Measurements from ENCODE around the gene RBM12.

The RBM12 gene

DNA sequence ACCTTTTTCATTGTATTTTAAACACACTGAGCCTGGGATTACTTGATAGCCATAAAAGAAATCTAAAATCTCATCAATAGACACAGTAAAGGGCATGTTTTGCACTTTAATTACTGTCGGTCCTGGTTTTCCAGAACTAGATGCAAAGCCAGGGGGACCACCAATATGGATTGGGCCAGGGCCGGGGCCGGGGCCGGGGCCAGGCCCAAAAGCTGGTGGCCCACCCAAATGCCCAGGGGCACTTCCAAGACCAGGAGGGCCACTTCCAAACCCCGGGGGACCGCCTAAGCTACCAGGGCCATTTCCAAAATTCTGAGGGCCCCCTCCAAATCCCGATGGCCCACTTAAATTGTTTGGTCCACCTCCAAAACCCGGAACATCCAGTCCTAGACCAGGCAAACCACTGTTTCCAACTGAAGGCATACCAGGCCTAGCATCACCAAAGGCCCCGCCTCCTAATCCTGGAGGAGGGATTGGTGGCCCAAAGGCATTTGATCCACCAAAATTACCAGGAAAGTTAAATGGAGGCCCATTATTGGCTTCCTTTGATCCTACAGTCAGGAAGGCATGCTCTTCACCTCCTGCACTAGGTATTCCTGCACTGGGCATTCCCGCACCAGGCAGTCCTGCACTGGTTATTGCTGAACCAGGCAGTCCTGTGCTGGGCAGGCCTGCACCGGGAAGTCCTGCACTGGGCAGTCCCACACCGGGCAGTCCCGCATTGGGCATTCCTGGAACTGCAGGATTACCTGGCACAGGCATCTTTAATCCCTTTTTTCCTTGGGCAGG is 11.9 kb downstream of the RBM12 start:
- DNase-seq: no peak

DNA sequence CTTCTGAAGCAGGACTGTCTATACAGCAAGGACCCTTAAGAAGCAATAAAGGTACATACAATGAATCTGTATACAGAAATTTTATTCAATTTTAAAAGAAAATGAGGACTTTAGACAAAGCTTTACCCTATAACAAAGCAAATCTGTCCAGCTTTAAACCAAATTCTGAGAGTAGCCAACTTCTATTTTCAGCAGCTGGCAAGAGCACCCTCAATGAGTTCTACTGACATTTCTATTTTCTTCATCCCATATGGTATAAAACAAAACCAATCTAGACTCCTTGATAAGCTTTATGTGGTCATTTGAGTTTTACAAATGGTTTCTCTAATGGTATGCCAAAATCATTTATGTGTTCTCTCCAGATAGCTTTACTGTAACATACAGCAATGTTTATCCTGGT is 12.7 kb downstream of the RBM12 start:
- DNase-seq: no peak

DNA sequence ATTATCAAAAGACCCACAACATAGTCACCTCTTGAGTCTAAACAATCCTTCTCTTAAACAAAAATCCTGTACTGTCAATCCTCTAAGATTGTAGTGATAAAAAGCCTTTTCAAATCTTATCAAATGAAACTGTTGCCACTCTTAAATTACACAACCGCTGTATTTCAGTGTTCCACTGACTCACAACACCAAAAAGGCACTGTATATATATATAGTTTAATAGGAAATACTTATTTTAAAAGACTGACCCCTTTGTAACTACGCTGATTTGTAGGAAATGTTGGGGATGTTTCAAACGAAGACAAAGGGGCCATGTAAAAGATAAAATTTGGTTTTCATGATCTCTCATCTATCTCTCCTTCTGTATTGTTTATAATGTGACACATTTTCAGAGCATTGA is 14.1 kb downstream of the RBM12 start:
- no peak for DNase-seq

DNA sequence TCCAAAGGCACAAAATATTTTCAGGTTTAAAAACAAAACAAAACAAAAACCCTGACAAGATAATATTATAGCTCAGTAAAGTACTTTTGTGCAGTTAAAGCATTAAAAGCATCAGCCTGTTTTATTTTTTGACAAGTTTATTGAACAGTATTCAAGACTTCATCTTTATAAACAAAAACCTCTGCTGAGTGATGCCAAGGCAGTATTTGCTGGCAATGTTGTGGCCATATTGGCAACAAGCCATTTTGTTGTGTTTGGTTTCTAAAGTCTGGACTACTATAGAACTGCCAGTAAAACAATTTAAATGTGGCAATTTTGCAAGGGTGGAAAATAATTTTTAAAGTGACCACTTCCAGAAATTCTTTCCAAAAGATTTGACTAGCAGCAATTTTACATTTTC is 15.9 kb downstream of the RBM12 start:
- DNase-seq: no peak

DNA sequence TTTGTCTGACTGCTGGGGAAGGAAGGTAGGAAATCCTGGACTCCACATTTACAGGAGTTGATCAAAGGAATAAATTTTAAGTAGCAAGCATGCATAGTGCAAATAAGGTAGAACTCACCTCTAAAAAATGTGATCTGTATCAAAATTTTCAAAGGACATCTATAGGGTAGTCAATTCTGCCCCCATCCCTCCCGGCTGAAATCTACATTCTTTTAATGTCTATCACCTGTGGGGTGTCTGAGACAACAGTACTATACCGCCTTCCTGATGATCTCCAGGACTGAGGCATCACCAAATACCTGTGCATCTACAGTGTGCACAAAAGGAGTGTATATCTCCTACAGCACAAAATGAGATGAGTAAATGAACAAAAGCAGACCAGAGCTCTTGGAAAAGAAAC is 19.9 kb downstream of the RBM12 start:
- DNase-seq: no peak

DNA sequence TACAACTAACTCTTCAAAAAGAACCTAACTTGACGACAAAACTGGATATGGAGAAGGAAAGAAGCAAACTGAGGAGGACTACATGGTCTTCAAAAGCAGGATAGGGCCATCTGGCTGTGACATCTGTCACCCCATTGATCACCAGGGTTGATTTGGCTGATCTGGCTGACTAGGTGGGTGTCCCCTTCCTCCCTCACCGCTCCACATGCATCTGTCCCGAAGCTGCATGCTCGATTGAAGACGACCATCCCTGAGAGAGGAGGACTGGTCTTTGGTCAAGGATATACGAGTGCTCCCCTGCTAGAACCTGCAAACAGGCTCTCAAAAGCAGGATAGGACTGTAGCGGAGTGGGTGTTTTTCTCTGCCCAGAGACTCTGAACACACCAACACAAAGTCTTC is 21.7 kb downstream of the RBM12 start:
- DNase-seq: no peak

DNA sequence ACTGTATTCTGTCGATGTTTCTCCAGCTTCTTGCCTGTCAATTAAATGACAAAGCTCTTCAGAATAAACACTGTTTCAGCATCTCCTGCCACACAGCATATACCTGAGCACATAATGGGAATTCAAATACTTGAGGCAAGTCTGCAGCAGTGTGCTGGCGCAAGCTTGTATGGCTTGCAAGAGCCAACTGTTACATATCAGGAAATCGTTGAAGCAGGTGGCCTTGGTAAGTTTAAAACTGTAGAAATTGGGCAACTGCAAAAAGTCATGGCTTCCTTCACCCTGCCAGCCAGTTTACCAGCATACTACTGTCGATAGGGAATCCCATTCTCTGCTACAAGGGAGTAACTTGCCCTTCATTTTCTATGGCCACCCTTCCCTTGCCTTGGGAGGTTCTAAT is 23.0 kb downstream of the RBM12 start:
- no peak for DNase-seq

DNA sequence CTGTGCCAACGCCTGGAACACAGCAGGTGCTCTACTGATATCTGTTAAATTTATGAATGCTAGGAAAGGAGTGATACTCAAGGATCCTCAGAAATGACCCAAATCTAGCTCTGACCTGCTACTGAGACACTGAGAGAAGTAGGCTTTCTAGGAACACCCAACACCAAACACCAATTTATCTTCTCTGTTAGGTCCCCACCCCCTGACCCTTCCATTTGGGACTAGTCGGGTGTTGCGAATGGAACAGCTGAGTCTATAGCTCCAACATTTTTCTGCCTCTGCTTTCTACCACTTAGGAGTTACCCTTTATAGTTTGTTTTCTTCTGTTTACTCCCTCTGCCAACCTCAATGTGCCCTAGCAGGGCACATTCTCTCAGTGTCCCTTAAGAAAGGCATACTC is 24.0 kb downstream of the RBM12 start:
- no peak for DNase-seq

DNA sequence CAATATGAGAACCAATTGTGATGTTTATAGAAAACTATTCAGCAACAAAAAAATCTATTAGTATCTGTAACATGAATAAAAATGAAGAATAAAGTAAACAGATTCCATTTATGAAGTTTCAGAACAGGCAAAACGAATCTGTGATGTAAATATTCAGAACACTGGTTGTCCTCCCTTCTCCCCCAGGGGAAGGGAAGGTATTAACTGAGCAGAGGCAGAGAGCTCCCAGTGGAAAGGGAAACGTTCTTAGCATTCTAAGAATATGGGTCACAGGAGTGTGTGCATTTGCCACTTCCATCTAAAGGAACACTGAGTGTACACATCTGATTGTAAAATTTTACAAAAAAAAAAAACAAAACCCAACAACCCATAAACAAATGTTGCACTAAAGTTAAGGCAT is 25.9 kb downstream of the RBM12 start:
- no peak for DNase-seq

DNA sequence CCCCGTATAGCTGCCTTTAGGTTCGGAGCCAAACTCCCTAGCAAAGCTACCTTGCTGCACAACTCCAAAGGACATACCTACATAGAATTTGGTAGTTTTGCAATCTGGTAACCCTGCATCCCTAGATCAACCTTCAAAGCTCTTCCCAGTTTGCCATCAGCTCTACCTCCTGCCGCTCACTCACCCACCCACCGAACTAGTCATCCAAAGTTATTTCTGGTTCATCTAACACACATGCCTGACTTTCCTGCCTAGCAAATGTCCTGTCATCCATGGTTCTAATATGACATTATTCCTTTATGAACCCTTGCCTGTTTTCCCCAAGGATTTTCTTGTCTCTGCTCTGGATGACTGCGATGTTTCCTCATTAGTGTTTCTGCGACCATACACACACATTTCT is 27.4 kb downstream of the RBM12 start:
- DNase-seq: no peak

DNA sequence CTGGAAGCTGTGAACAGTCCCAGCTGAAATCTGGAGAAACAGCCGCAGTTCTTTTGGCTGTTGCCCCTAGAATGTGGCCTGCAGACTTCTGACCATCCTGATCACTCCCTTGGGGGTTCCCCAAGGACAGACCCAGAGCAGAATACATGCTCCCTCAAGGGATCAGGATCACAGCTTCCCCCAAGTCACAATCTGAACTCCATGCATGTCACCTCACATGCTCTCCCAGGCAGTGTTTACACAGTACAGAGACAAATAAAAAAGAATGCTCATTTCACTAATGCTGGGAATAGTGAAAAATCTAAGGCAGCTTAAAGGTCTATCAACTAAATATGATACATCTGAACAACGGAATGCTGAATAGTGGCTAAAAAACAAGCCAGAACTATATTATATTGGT is 28.6 kb downstream of the RBM12 start:
- DNase-seq: no peak

DNA sequence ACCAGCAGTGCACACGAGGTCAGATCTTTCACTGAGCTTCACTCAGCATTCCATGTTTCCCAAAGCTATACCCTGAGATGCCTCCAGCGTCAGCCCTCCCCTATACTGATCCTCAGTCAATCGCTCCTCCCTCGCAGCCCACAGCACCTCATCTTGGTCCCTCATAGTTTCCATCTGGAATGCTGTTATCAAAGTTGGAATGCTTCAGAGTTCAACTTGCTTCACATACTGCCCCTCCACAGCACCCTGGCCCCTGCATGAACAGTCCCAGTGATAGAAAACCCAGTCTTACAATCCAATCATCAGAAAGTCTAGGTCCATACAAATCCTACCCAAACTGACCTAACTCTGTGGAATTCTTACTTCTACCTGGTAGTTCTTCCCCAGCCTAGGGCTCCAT is 29.0 kb downstream of the RBM12 start:
- DNase-seq: no peak

DNA sequence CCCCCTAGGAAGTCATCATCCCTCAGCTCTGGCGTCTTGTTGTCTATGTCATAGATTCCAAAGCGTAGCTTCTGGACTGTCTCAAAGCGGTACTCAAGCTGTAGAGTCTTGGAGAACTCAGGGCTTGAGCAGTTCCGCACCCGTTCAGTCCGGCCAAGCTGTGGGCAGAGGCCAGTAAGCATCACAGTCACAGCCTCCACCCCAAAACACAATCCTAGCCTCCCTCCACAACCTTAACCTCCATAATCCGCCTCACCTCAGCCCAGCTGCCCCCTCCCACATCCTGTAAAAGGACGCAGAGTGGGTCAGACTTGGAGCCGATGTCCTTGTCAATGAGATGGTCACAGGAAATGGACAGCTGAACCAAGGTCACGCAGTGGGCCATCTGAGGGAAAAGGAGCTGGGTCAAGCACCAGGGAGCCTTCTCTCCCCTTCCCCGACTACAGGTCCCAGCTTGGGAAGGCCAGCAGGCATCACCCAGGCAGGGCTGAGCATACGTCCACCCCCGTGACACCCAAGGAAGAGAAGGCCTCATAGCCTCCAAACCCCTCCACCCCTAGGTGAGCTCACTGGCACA is 32.1 kb downstream of the RBM12 start:
- no peak for DNase-seq

DNA sequence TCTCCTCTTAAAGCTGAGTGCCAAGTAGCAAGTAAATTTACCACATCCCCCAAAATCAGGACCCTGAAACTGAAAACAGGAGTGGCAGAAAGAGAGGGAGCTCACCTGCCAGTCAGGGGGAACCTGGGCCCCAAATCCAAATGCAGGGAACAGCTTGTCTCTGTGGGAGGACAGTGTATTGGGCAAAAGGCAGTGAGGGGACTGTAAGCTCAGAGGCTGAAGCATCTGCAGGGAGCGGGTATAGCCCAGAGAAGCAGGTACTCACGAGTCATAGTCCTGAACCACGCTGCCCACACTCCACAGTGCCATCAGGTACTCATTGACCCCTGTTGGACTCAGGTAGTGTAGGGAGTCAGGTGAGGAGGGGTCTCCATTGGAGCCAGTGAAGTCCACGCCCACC is 34.1 kb downstream of the RBM12 start:
- DNase-seq: no peak

DNA sequence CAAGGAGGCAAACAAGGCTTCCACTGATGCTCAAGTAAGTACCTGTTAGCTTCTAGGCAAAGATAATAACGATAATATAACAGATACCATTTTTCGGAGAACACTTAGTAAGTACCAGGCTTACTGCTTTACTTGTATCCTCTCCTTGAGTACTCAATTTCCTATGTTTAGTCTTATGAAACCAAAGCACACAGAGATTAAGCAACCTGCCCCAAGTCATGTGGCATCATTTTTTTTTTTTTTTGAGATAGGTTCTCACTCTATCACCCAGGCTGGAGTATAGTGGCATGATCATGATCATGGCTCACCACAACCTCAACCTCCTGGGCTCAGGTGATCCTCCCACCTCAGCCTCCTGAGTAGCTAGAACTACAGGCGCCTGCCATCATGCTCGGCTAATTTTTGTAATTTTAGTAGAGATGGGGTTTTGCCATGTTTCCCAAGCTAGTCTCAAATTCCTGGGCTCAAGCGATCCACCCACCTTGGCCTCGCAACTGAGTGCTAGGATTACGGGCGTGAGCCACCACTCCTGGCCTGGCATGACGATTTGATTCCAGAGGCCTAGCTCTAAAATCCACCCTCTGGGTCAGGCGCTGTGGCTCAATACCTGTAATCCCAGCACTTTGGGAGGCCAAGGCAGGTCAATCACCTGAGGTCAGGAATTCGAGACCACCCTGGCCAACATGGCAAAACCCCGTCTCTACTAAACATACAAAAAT is 35.1 kb downstream of the RBM12 start:
- DNase-seq: no peak

DNA sequence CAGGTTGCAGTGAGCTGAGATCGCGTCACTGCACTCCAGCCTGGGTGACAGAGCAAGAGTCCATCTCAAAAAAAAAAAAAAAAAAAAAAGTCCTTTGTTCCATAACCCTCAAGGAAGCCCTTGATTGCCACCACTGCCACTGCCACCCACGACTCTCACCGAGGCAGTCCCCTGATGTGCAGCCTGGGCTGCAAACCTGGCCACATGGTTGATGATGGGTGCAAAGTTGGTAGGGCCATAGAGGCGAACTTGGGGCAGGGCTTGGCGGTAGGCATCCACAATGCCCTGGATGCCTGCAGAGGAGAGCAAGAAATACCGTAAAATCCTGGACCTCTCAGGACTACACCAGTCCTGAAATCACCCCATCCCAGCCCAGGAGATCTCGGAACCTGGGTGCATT is 37.6 kb downstream of the RBM12 start:
- DNase-seq: no peak

DNA sequence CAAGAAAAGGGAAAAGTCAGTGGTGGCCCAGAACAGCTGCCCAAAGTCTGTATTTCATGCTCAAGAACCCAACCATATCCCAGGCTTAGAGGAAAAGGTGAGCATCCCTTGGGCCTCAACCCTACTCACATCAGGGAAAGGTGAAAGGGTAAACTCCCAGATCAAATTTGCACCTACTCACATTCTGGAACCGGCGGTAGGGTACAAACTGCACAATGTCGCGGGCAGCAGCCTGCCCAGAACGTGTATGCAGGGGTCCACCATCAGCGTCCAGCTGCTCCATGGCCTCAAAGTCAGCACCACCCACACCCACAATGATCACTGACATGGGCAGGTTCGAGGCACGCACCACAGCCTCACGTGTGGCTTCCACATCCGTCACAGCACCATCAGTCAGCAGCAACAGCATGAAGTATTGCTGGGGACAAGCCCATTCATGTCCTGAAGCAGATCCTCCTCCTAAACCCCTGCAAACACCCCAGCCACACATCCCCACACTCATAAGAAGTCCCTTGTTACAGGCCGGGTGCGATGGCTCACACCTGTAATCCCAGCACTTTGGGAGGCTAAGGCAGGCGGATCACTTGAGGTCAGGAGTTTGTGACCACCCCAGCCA is 38.2 kb downstream of the RBM12 start:
- no peak for DNase-seq

DNA sequence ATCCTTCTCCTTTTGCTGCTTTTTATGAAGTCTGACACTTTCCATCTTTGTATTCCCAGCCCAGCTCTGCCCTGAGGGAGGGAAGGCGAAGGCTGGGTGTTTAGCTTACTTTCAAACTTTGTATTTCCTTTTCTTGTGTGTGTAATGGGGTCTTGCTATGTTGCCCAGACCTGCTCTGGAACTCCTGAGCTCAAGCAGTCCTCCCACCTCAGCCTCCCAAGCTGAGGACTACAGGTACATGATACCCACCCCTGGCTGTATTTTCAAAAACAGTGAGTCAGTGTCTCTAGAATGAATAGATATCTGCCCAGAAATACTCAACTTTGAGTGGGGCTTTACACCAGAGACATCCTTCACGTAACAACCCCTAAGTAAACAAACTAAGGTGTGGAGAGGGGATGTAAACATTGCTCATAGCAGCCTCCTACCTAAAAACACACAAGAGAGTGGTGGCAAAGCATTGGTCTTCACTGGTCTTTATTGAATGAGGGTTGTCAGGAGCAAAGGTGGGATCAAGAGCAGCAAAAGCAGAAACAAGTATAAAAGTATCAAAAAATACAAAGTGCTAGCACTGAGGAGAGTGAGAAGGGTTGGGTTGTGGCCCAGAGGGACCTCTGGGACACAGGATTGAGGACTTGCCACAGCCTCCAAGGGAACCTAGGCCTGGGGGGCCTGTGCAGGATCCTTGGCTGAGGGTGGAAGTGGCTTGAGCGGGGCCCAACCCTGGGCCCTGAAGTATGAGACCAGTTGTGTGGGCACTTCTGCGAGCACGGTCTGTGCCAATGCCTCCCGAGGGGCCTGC is 38.9 kb downstream of the RBM12 start:
- no peak for DNase-seq

DNA sequence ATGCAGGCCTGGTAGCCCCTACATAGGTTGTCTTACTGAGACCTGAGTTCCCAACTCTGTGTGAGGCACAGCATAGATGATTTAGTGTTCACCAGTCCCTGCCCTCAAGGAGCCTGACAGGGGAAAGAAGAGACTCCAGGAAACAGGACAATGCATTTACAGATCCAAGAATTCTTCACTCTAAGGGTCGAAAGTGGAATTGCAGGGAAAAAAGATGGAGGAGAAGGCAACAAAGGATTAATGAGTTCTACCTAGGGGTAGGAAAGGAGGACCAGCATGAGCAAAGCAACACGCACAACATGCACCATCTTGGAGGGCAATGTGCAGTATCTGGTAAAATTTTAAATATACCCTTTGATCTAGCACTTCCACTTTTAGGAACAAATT is 43.1 kb downstream of the RBM12 start:
- DNase-seq: no peak

DNA sequence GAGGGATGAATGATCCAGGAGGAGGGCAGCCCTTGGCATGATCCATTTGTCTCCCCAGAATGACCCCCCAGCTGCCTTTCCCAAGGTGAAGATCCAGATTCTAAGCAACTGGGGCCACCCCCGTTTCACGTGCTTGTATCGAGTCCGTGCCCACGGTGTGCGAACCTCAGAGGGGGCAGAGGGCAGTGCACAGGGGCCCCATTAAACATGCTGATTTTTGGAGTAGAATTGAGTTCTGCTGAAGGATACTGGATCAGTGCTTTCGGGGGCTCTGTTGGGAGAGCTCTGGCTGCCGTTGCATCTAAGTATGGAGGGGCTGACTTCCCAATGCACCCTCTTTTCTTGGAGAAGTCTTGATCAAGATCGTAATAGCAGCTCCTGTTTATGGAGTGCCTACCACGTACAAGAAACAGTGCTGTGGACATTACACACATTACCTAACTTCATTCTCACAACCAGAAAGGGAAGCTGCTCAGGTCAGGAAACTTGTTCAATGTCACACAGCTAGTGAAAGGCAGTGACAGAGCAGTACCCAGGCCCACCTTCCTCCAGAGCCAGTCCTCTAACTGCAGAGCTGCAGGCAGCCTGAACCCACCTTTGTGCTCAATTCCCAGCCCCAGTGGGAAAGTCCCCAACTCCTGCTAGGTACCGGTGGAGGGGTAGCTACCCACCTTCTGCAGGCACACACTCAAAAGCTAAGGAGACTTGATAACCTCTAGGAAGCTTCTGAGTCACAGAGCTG is 43.7 kb downstream of the RBM12 start:
- DNase-seq: no peak

DNA sequence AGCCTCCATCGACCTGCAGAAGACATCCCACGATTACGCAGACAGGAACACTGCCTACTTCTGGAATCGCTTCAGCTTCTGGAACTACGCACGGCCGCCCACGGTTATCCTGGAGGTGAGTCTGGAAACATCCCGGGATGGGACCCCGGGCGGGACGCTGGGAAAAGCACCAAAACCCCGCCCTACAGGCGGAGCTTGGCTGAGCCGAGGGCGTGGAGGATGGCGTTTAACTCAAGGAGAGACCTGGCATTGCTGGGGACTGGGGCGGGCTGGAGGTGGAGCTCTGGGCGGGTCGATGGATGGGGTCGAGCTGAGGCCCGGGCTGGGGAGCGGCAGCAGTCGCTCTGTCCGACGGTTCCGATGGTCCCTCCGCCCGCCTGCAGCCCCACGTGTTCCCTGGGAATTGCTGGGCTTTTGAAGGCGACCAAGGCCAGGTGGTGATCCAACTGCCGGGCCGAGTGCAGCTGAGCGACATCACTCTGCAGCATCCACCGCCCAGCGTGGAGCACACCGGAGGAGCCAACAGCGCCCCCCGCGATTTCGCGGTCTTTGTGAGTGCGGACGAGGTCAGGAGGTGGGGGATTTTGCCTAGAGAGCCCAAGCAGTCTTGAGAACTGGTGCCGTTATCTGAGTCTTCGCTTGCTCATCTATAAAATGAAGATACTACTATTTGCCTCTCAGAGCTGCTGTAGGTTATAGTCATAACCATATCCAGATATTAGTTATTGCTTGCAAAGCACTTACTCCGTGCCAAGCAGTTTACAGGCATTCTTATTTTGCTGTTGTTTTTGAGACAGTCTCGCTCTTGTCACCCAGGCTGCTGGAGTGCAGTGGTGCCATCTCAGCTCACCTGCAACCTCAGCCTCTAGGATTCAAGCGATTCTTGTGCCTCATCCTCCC is 45.3 kb downstream of the RBM12 start:
- peak; percentile 58 for DNase-seq
